ENCODE data around the gene CSF1R. TPM values are rescaled to one million over a fixed set of nuclear protein-coding genes. Genes with fewer than 3 reads are reported as not detected.

CSF1R gene
- total RNA-seq, 1 donor from 2014 or later = 11.9 TPM

GRCh38 chr5:150078802-150079689 is 7.3 kb downstream of the CSF1R start:
- intact Hi-C loops (cut with DNase I) = no loop called here
- peak; percentile 44 for DNase-seq (ENCODE audit: low spot score)

- intact Hi-C loops (cut with DNase I) = no loop called here
- peak; percentile 64 for DNase-seq (ENCODE audit: low spot score)
Measured at GRCh38 chr5:150077996-150078801, 8.2 kb downstream of the CSF1R start.

GRCh38 chr5:150077060-150077459 is 9.3 kb downstream of the CSF1R start:
- intact Hi-C loops (cut with DNase I) = no loop called here
- peak; percentile 67 for DNase-seq (ENCODE audit: low spot score)

GRCh38 chr5:150075806-150076205 is 10.5 kb downstream of the CSF1R start:
- intact Hi-C loops (cut with DNase I) = no loop called here
- peak; percentile 67 for DNase-seq (ENCODE audit: low spot score)

- intact Hi-C loops (cut with DNase I) = no loop called here
- DNase-seq (ENCODE audit: low spot score) = peak; percentile 33
Measured at GRCh38 chr5:150075233-150075632, 11.1 kb downstream of the CSF1R start.

GRCh38 chr5:150073677-150074076 is 12.7 kb downstream of the CSF1R start:
- peak; percentile 36 for DNase-seq (ENCODE audit: low spot score)
- intact Hi-C loops (cut with DNase I) = no loop called here

GRCh38 chr5:150073086-150073625 is 13.2 kb downstream of the CSF1R start:
- DNase-seq (ENCODE audit: low spot score) = peak; percentile 70
- intact Hi-C loops (cut with DNase I) = no loop called here

- intact Hi-C loops (cut with DNase I) = no loop called here
Measured at GRCh38 chr5:150070821-150071220, 15.5 kb downstream of the CSF1R start.

GRCh38 chr5:150069672-150070627 is 16.4 kb downstream of the CSF1R start:
- DNase-seq (ENCODE audit: low spot score) = peak; percentile 68
- intact Hi-C loops (cut with DNase I) = no loop called here

More at GRCh38 chr5:150070821-150071220, 15.5 kb downstream of the CSF1R start:
- peak; percentile 12 for DNase-seq (ENCODE audit: low spot score)

GRCh38 chr5:150068961-150069645 is 17.3 kb downstream of the CSF1R start:
- intact Hi-C loops (cut with DNase I) = no loop called here

GRCh38 chr5:150068472-150068871 is 17.9 kb downstream of the CSF1R start:
- DNase-seq (ENCODE audit: low spot score) = no peak
- intact Hi-C loops (cut with DNase I) = no loop called here

More at GRCh38 chr5:150068961-150069645, 17.3 kb downstream of the CSF1R start:
- peak; percentile 62 for DNase-seq (ENCODE audit: low spot score)

GRCh38 chr5:150068071-150068470 is 18.3 kb downstream of the CSF1R start:
- peak; percentile 44 for DNase-seq (ENCODE audit: low spot score)
- intact Hi-C loops (cut with DNase I) = no loop called here

- peak; percentile 66 for DNase-seq (ENCODE audit: low spot score)
- intact Hi-C loops (cut with DNase I) = no loop called here
Measured at GRCh38 chr5:150067405-150067960, 18.9 kb downstream of the CSF1R start.

- intact Hi-C loops (cut with DNase I) = no loop called here
- peak; percentile 36 for DNase-seq (ENCODE audit: low spot score)
Measured at GRCh38 chr5:150066901-150067396, 19.4 kb downstream of the CSF1R start.

- intact Hi-C loops (cut with DNase I) = no loop called here
Measured at GRCh38 chr5:150066436-150066835, 19.9 kb downstream of the CSF1R start.

GRCh38 chr5:150065886-150066285 is 20.5 kb downstream of the CSF1R start:
- DNase-seq (ENCODE audit: low spot score) = no peak
- intact Hi-C loops (cut with DNase I) = no loop called here

More at GRCh38 chr5:150066436-150066835, 19.9 kb downstream of the CSF1R start:
- DNase-seq (ENCODE audit: low spot score) = no peak

GRCh38 chr5:150065346-150065745 is 21.0 kb downstream of the CSF1R start:
- DNase-seq (ENCODE audit: low spot score) = no peak
- intact Hi-C loops (cut with DNase I) = no loop called here

- no peak for DNase-seq (ENCODE audit: low spot score)
- intact Hi-C loops (cut with DNase I) = no loop called here
Measured at GRCh38 chr5:150064681-150065220, 21.6 kb downstream of the CSF1R start.
